PC-3 (cell line): ENCODE data around the gene NUP50. TPM values are rescaled to one million over a fixed set of nuclear protein-coding genes. Genes with fewer than 3 reads are reported as not detected.

Experiments used
- ATAC-seq: fragments of 200-7000 bp; cut with Tn5 transposase; 2 replicates; pipeline ENCODE4 v1.9.1; 2020; ENCODE audit warnings: mild to moderate bottlenecking, moderate library complexity
- BruUV-seq: library from RNA; stranded (reverse); fragments of 400-500 nt; replicated peaks from 2 replicates; lab custom pipeline; 2021; lab: Mats Ljungman, UMichigan
- CTCF ChIA-PET: fragments of 300-600 bp; sonication (Branson Sonifier 250); formaldehyde crosslinking; loops from one replicate; lab custom pipeline; 2022; ENCODE audit warnings: antibody characterized with exemption; lab: Charles Lee
- POLR2A ChIA-PET: fragments of 300-600 bp; sonication (Branson Sonifier 250); formaldehyde crosslinking; loops from one replicate; lab custom pipeline; 2022; ENCODE audit warnings: antibody characterized with exemption; ENCODE audit not compliant: unreplicated experiment; lab: Charles Lee
- DNase-seq: peaks from one replicate; pipeline ENCODE4 v3.0.0-alpha.2; 2015
- H2AFZ ChIP-seq: fragments of 300-600 bp; sonication (generic); 2 replicates; pipeline ENCODE4 v1.6.0; 2016; ENCODE audit warnings: antibody characterized with exemption, low read length
- H3F3A ChIP-seq: fragments of 300-600 bp; sonication (generic); one replicate; pipeline ENCODE4 v1.6.0; 2017; ENCODE audit warnings: antibody characterized with exemption, low read length, control low read depth, mild to moderate bottlenecking; ENCODE audit not compliant: unreplicated experiment
- H3K27ac ChIP-seq: fragments of 300-600 bp; sonication (generic); 2 replicates; pipeline ENCODE4 v1.5.1; 2016; ENCODE audit warnings: mild to moderate bottlenecking, low read length
- H3K27me3 ChIP-seq: fragments of 300-600 bp; sonication (generic); 2 replicates; pipeline ENCODE4 v1.6.1; 2016; ENCODE audit warnings: low read length, mixed read lengths
- H3K36me3 ChIP-seq: fragments of 300-600 bp; sonication (generic); 2 replicates; pipeline ENCODE4 v1.6.1; 2016; ENCODE audit warnings: low read depth, mixed run types, low read length, mixed read lengths
- H3K4me1 ChIP-seq: fragments of 300-600 bp; sonication (generic); 2 replicates; pipeline ENCODE4 v1.5.1; 2016; ENCODE audit warnings: low read length; ENCODE audit not compliant: insufficient read depth
- H3K4me2 ChIP-seq: fragments of 300-600 bp; sonication (generic); 2 replicates; pipeline ENCODE4 v1.6.0; 2016; ENCODE audit warnings: low read length
- H3K4me3 ChIP-seq: fragments of 300-600 bp; sonication (generic); 2 replicates; pipeline ENCODE4 v1.5.1; 2016; ENCODE audit warnings: mild to moderate bottlenecking, low read length, mixed read lengths
- H3K79me2 ChIP-seq: fragments of 300-600 bp; sonication (generic); 2 replicates; pipeline ENCODE4 v1.6.1; 2017; ENCODE audit warnings: low read length, mixed read lengths
- H3K9ac ChIP-seq: fragments of 300-600 bp; sonication (generic); 2 replicates; pipeline ENCODE4 v1.6.0; 2016; ENCODE audit warnings: mild to moderate bottlenecking, low read length
- H3K9me2 ChIP-seq: fragments of 300-600 bp; sonication (generic); replicated peaks from 2 replicates; pipeline ENCODE4 v1.6.1; 2016; ENCODE audit warnings: mixed run types, low read length, mixed read lengths
- H3K9me3 ChIP-seq: fragments of 300-600 bp; sonication (generic); 2 replicates; pipeline ENCODE4 v1.6.1; 2016; ENCODE audit warnings: low read length, mixed read lengths
- H4K20me1 ChIP-seq: fragments of 300-600 bp; sonication (generic); 2 replicates; pipeline ENCODE4 v1.6.1; 2016; ENCODE audit warnings: low read length, mixed read lengths
- CTCF ChIP-seq: fragments of 300-600 bp; sonication (generic); conservative IDR thresholded peaks from 2 replicates; pipeline ENCODE4 v1.5.1; 2017; ENCODE audit warnings: antibody characterized with exemption, low read depth, mild to moderate bottlenecking, low read length
- EZH2 ChIP-seq: fragments of 300-600 bp; sonication (generic); IDR thresholded peaks from one replicate; pipeline ENCODE4 v1.6.1; 2017; ENCODE audit warnings: antibody characterized with exemption, mild to moderate bottlenecking, low read length; ENCODE audit not compliant: unreplicated experiment
- EZH2phosphoT487 ChIP-seq: fragments of 300-600 bp; sonication (generic); IDR thresholded peaks from 2 replicates; pipeline ENCODE4 v1.6.1; 2018; ENCODE audit warnings: mild to moderate bottlenecking, antibody characterized with exemption, low read length, borderline replicate concordance
- intact Hi-C: fragments of 100-400 bp; cut with micrococcal nuclease; formaldehyde crosslinking; loops from 2 replicates; pipeline ENCODE4 v1.9.0; 2023
- total RNA-seq: library from RNA; depleted of rRNA; stranded (reverse); fragments of >200 nt; gene quantifications from 2 replicates; pipeline ENCODE4 v1.2.3, GENCODE V29; 2014

Gene NUP50
- total RNA-seq, 1 experiment from 2014 or later: 69.9 TPM

DNA sequence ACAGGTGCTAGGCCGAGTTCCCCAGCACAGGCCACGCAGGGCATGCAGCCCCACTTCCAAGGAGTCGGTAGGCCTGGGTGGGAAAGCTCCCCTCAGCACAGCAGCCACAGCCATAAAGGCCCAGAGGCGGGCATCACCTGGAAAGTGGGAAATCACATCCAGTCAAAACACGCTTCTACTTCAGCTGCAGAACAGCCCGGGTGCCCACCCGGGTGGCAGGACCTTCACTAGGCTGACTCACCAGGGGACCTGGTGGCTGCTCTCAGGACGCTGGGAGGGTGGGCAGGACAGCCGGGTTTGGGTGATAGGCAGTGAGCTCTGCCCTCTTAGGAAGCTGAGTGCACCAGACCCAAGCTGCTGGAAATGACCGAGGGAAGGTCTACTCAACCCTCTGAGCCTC, 69.7 kb downstream of the NUP50 start:
- H3K4me2 ChIP-seq: no peak overlapping the region
- H3K27ac ChIP-seq: no peak overlapping the region
- no peak overlapping the region for H3K9ac ChIP-seq
- no peak overlapping the region for H2AFZ ChIP-seq
- no peaks in the 10 kb centered on the region for H3K9me3 ChIP-seq
- H3K79me2 ChIP-seq: no peaks in the 10 kb centered on the region
- no peak overlapping the region for H3K4me3 ChIP-seq
- no TSS peak for BruUV-seq
- H3K9me2 ChIP-seq: no peaks in the 10 kb centered on the region
- no peaks in the 10 kb centered on the region for H4K20me1 ChIP-seq
- H3F3A ChIP-seq: no peaks in the 10 kb centered on the region
- DNase-seq: no peak
- no peaks in the 10 kb centered on the region for H3K27me3 ChIP-seq
- no peaks in the 10 kb centered on the region for H3K4me1 ChIP-seq
- ATAC-seq: no peak
- no peaks in the 10 kb centered on the region for H3K36me3 ChIP-seq
- CTCF ChIA-PET: no interaction called here
- POLR2A ChIA-PET: no interaction called here
- intact Hi-C loops: no loop called here
- TF ChIP-seq EZH2: no peak
- no peak for TF ChIP-seq EZH2phosphoT487
- TF ChIP-seq CTCF: no peak

- ChIA-PET CTCF (no interaction called here), POLR2A (no interaction called here)
- H3K36me3 ChIP-seq: no peaks in the 10 kb centered on the region
- no peak overlapping the region for H3K4me3 ChIP-seq
- intact Hi-C loops: no loop called here
- DNase-seq (no peak), ATAC-seq (no peak)
- H3K27ac ChIP-seq: no peak overlapping the region
- no TSS peak for BruUV-seq
- no peaks in the 10 kb centered on the region for H3K79me2 ChIP-seq
- H3K27me3 ChIP-seq: no peaks in the 10 kb centered on the region
- no peak overlapping the region for H2AFZ ChIP-seq
- no peak overlapping the region for H3K9ac ChIP-seq
- no peaks in the 10 kb centered on the region for H4K20me1 ChIP-seq
- TF ChIP-seq EZH2 (no peak), CTCF (no peak), EZH2phosphoT487 (no peak)
- H3K9me3 ChIP-seq: no peaks in the 10 kb centered on the region
- no peaks in the 10 kb centered on the region for H3F3A ChIP-seq
- no peaks in the 10 kb centered on the region for H3K9me2 ChIP-seq
- H3K4me2 ChIP-seq: no peak overlapping the region
- H3K4me1 ChIP-seq: no peaks in the 10 kb centered on the region
Observed at GRCh38 chr22:45233827-45234226, 70.1 kb downstream of the NUP50 start.

DNA sequence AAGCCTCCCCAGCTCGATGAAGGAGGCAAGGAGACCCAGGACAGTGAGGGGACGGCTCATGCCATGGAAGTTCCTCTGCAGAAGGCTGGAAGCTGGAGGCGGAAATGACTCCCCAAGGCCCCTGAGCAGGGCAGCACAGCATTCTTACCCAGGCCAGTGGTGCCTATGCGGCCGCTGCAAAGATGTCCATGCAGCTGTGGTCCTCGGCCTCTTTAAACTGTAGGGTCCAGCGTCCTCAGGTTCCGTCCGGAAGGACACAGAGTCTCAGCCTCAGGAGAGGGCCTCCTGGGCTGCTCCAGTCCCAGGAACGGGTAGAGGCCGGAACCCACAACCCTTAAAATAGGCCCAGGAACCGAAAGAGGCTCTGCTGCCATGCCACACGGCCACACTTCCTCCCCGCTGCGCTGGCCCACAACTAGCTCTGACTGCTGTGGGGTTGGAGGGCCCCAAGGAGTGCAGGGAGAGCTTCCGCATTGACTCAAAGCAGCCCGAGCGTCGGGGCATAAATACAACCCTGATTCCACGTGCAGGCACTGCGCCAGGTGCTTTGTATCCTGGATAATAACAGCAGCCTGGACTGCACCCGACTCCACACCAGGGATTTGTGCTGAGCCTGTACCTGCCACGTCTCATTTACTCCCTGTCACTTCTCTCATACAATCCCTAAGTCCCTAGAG, 71.5 kb downstream of the NUP50 start:
- ChIA-PET POLR2A (no interaction called here), CTCF (no interaction called here)
- Histone ChIP-seq H3K9me2 (no peaks in the 10 kb centered on the region), H3K4me1 (peaks cover 6% of the 10 kb centered on the region), H3K9me3 (no peaks in the 10 kb centered on the region), H3K27ac (no peak overlapping the region), H3K4me2 (no peak overlapping the region), H4K20me1 (no peaks in the 10 kb centered on the region; the same call in 1 of the 2 replicates), H3K27me3 (no peaks in the 10 kb centered on the region), H2AFZ (no peak overlapping the region), H3K9ac (no peak overlapping the region), H3F3A (no peaks in the 10 kb centered on the region), H3K36me3 (no peaks in the 10 kb centered on the region), H3K4me3 (no peak overlapping the region), H3K79me2 (peaks cover 14% of the 10 kb centered on the region)
- DNase-seq (no peak), ATAC-seq (no peak)
- intact Hi-C loops: no loop called here
- no peak for TF ChIP-seq EZH2
- TF ChIP-seq EZH2phosphoT487: no peak
- no peak for TF ChIP-seq CTCF
- BruUV-seq: no TSS peak
